MCF 10A (cell line): ENCODE measurements around the gene SEH1L. TPM values are rescaled to one million over a fixed set of nuclear protein-coding genes. Genes with fewer than 3 reads are reported as not detected.

Source experiments
- BruUV-seq: library from RNA; stranded (reverse); fragments of 400-500 nt; replicated peaks from 2 replicates; lab custom pipeline; 2021; lab: Mats Ljungman, UMichigan
- CTCF ChIA-PET: fragments of 300-600 bp; sonication (Branson Sonifier 250); formaldehyde crosslinking; extraction: SDS; loops from one replicate; lab custom pipeline; 2021; ENCODE audit warnings: antibody characterized with exemption, inconsistent platforms; lab: Yijun Ruan, JAX
- POLR2A ChIA-PET: fragments of 300-600, 350-650 bp; sonication (Branson Sonifier 250); formaldehyde crosslinking; extraction: SDS; loops from one replicate; lab custom pipeline; 2020; ENCODE audit warnings: antibody characterized with exemption, inconsistent platforms; lab: Yijun Ruan, JAX
- DNase-seq: peaks from one replicate; pipeline ENCODE4 v3.0.0-alpha.2; 2018; ENCODE audit not compliant: unreplicated experiment
- H3K27ac Mint-ChIP-seq: one replicate; pipeline ENCODE4 v1.8.0; 2022; ENCODE audit warnings: mild to moderate bottlenecking, low read depth, mixed read lengths; ENCODE audit not compliant: unreplicated experiment
- H3K27me3 Mint-ChIP-seq: one replicate; pipeline ENCODE4 v1.8.0; 2022; ENCODE audit warnings: mixed read lengths; ENCODE audit not compliant: insufficient read depth, unreplicated experiment
- H3K36me3 Mint-ChIP-seq: one replicate; pipeline ENCODE4 v1.8.0; 2022; ENCODE audit warnings: mild to moderate bottlenecking, moderate library complexity, mixed read lengths; ENCODE audit not compliant: insufficient read depth, unreplicated experiment
- H3K4me1 Mint-ChIP-seq: one replicate; pipeline ENCODE4 v1.8.0; 2022; ENCODE audit warnings: mixed read lengths; ENCODE audit not compliant: insufficient read depth, unreplicated experiment
- H3K4me3 Mint-ChIP-seq: one replicate; pipeline ENCODE4 v1.8.0; 2022; ENCODE audit warnings: mild to moderate bottlenecking, moderate library complexity, mixed read lengths; ENCODE audit not compliant: unreplicated experiment
- H3K9me3 Mint-ChIP-seq: one replicate; pipeline ENCODE4 v1.8.0; 2022; ENCODE audit warnings: mixed read lengths; ENCODE audit not compliant: unreplicated experiment
- intact Hi-C: fragments of 100-400 bp; cut with micrococcal nuclease; formaldehyde crosslinking; loops from 2 replicates; pipeline ENCODE4 v1.14.1; 2022
- total RNA-seq: library from RNA; stranded (reverse); gene quantifications from 2 replicates; pipeline ENCODE4 v1.2.3, GENCODE V29; 2022
- TF ChIP-seq, protein P1 (sequence below): fragments of 200-600 bp; IDR thresholded peaks from one replicate; pipeline ENCODE4 v1.8.0; 2022; ENCODE audit warnings: antibody characterized with exemption, mild to moderate bottlenecking; ENCODE audit not compliant: unreplicated experiment

The SEH1L gene
- total RNA-seq, 1 experiment from 2014 or later = 139 TPM

GRCh38 chr18:12963069-12963468 is 15.3 kb downstream of the SEH1L start:
- Mint-ChIP-seq H3K9me3 (no peaks in the 10 kb centered on the region), H3K36me3 (peaks cover 82% of the 10 kb centered on the region), H3K4me3 (no peak overlapping the region), H3K27ac (no peak overlapping the region), H3K27me3 (no peaks in the 10 kb centered on the region), H3K4me1 (no peaks in the 10 kb centered on the region)
- TF ChIP-seq, protein P1, sequence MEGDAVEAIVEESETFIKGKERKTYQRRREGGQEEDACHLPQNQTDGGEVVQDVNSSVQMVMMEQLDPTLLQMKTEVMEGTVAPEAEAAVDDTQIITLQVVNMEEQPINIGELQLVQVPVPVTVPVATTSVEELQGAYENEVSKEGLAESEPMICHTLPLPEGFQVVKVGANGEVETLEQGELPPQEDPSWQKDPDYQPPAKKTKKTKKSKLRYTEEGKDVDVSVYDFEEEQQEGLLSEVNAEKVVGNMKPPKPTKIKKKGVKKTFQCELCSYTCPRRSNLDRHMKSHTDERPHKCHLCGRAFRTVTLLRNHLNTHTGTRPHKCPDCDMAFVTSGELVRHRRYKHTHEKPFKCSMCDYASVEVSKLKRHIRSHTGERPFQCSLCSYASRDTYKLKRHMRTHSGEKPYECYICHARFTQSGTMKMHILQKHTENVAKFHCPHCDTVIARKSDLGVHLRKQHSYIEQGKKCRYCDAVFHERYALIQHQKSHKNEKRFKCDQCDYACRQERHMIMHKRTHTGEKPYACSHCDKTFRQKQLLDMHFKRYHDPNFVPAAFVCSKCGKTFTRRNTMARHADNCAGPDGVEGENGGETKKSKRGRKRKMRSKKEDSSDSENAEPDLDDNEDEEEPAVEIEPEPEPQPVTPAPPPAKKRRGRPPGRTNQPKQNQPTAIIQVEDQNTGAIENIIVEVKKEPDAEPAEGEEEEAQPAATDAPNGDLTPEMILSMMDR = no peak
- intact Hi-C loops = no loop called here
- no peak for DNase-seq
- POLR2A ChIA-PET = interaction anchor here (0.6 to 1.2 kb wide), 3 partner anchors 15 to 24 kb away, joined by 3 to 4 read pairs (median 3); no protein-coding TSS in a partner anchor
- CTCF ChIA-PET = interaction anchor here (1.2 kb wide), 1 partner anchor 29 kb away, joined by 3 read pairs; no protein-coding TSS in a partner anchor
- BruUV-seq = no TSS peak

DNA sequence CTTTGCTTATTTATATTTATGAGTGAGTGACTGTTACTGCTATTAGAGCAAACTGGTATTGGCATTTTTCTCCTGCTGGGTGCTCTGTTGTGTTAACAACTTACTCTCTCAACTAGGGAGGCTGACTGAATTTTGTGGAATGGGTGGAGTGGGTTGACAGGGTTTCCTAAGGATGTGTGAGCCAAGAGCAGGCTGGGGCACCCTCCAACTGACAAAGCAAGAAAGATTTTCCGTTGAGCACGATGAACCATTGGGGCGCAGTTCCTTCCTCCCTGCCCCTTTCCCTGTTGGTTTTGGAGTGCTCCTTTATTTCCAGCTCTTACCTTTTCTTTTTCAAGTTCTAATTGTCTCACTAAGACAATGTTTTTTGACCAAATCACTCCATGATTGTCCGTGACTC is 20.3 kb downstream of the SEH1L start:
- TF ChIP-seq, protein P1 = no peak
- ChIA-PET POLR2A (interaction anchor here (0.8 kb wide), 1 partner anchor 15 kb away, joined by 5 read pairs; no protein-coding TSS in a partner anchor), CTCF (no interaction called here)
- Mint-ChIP-seq H3K4me3 (no peak overlapping the region), H3K27ac (no peak overlapping the region), H3K9me3 (no peaks in the 10 kb centered on the region), H3K4me1 (no peaks in the 10 kb centered on the region), H3K27me3 (no peaks in the 10 kb centered on the region), H3K36me3 (peaks cover 90% of the 10 kb centered on the region)
- intact Hi-C loops = no loop called here
- BruUV-seq = no TSS peak
- no peak for DNase-seq

DNA sequence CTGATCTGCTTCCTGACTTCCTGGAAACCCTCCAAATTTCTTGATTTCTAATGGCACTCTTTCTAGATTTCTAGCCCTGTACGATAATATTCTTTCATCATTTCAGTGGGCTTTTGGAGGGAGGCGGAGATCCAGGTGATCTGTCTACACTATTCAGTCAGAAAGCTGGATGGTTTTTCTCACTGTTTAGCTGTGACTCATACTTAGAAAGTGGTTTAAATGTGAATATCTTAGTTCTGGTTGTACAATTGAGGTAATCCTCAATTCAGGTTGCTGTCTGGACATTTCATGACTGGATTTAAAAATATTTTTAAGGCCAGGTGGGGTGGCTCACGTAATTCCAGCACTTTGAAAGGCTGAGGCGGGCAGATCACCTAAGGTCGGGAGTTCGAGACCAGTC is 20.8 kb downstream of the SEH1L start:
- TF ChIP-seq, protein P1 = no peak
- peaks cover 90% of the 10 kb centered on the region for H3K36me3 Mint-ChIP-seq
- ChIA-PET CTCF (no interaction called here), POLR2A (interaction anchor here (0.8 kb wide), 1 partner anchor 15 kb away, joined by 5 read pairs; no protein-coding TSS in a partner anchor)
- intact Hi-C loops = no loop called here
- DNase-seq = no peak
- H3K4me1 Mint-ChIP-seq = no peaks in the 10 kb centered on the region
- H3K27me3 Mint-ChIP-seq = no peaks in the 10 kb centered on the region
- no TSS peak for BruUV-seq
- no peak overlapping the region for H3K4me3 Mint-ChIP-seq
- H3K9me3 Mint-ChIP-seq = no peaks in the 10 kb centered on the region
- no peak overlapping the region for H3K27ac Mint-ChIP-seq

- Mint-ChIP-seq H3K27me3 (no peaks in the 10 kb centered on the region), H3K4me1 (peaks cover 7% of the 10 kb centered on the region), H3K4me3 (no peak overlapping the region), H3K36me3 (peaks cover 83% of the 10 kb centered on the region), H3K9me3 (no peaks in the 10 kb centered on the region), H3K27ac (no peak overlapping the region)
- intact Hi-C loops = no loop called here
- ChIA-PET POLR2A (interaction anchor here (0.6 to 1.6 kb wide), 3 partner anchors 9 to 26 kb away, joined by 3 to 4 read pairs (median 3); partner anchors contain the start of genes CEP192 and SEH1L), CTCF (interaction anchor here (1.0 kb wide), 1 partner anchor 22 kb away, joined by 4 read pairs; no protein-coding TSS in a partner anchor)
- no TSS peak for BruUV-seq
- TF ChIP-seq, protein P1 = no peak
- DNase-seq = no peak
Measured at GRCh38 chr18:12973562-12974213, 25.9 kb downstream of the SEH1L start.
